Stimulated activated CD4-positive, alpha-beta T cell treated with anti-CD3 and anti-CD28 coated beads, Interleukin-1b, Interleukin-23, amount 100 ng/mL, for 1 hour (primary cell): ENCODE measurements around the gene ARL15.

Experiments
- DNase-seq, 2 donors: peaks; one replicate each; pipeline ENCODE4 v3.0.0-alpha.2; 2020; ENCODE audit warnings: low read depth in 2 of 2

Gene ARL15

DNA sequence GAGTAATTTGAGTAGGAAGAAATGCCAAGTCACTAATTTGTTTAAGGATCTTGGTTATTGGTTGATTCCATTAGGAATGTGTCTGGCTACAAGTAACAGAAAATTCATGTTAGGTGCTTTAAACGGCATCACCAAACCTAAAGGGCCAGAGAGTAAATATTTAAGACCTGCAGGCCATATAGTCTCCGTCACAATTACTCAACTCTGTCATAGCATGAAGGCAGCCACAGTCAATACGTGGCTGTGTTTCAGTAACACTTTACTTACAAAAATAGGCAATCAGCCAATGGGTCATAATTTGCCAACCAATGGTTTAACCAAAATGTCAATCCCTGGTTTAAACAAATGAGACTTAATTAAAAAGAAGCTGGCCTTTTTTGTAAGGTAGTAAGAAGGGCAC is 98.5 kb downstream of the ARL15 start:
- no peak for DNase-seq

DNA sequence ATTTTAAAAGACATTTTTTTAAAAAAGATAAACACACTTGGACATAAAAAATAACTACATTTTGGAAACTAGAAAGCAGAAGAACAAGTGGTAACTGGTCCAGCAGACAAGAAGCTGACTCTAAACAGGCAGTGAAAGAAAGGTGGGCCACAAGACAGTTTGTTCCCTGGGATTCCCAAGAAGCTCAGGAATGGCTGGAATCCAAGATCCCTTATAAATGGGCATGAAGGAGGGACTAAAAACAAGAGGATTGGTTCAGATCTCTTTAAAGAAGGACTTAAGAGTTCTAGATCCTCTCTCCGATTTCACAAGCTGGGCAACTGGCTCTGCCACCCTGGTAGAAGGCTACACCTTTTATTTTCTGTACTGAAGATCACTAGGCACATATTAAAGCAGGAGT is 102.8 kb downstream of the ARL15 start:
- DNase-seq: no peak

GRCh38 chr5:54206580-54207229 is 103.7 kb downstream of the ARL15 start:
- no peak for DNase-seq

GRCh38 chr5:54205918-54206317 is 104.5 kb downstream of the ARL15 start:
- no peak for DNase-seq

GRCh38 chr5:54205453-54205852 is 104.9 kb downstream of the ARL15 start:
- DNase-seq: no peak

DNA sequence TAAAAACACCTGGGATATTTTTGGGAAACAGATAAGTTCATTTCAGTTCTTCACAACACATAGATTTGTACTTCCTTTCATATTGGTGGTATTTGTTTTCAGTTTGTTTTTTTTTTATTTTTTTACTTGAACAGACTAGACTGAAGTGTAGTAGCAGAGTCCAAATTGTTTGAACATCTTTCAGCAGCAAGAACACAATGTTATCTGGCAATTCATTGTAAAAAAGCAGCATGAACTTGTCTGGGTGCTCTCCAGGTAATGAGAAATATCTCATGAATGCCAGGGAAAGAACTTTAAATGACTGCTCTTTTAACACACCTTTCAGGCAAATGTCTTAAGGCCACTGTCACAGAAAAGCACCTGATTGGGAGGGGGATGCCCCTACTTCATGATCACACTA is 113.4 kb downstream of the ARL15 start:
- DNase-seq: no peak

DNA sequence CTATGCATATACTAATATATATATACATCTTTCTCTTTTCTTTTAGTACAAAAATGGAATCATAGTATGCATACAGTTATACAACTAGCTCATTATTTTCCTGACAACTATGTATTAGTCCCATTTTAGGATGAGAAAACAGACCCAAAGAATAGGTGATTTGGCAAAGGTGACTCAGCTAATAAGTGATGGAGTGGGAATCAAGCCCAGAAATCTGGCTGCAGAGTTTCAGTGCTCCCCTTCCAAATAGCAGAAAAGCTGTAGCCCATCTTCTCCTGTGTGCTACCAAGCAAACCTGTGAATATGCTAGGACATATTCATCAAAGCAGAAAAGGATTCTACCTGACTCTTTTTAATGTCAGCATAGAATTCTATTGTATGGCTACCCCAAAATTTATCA is 114.7 kb downstream of the ARL15 start:
- DNase-seq: no peak

DNA sequence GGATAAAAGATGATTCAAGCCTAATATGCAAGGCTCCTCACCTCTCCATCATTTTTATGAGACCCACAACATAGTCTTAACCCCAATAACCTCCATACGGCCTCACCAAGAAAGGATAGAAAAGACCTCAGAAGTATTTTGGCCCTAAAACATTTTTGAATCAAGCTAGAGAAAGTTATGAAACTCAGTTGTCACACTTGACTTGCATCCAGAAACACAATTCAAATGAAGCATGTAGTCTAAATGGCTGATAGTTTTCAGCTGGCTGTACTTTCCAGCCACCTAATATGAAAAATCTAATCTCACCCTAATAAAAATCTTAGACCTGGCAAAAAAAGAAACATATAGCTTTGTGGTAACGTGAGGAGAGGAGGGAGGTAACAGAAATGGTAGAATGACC is 116.1 kb downstream of the ARL15 start:
- no peak for DNase-seq

DNA sequence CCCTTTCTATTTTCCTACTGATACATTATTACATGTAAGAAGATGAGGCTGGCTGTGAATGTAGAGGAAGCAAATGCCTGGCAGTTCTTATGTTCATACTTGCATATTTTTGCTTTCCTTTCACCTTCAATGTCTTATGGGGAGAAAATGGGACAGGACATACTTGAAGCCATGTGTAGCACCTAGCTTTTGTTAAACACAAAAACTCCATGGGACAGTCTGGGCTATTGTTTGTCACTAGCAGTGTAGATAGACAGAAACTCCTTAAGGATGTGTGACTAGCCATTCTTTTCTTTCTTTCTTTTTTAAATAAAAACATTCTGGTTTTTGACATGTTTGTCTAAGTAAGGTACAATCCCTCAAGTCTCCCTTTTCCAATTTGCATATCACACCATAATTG is 122.7 kb downstream of the ARL15 start:
- no peak for DNase-seq

- DNase-seq: no peak
Observed at GRCh38 chr5:54186912-54187445, 123.4 kb downstream of the ARL15 start.

DNA sequence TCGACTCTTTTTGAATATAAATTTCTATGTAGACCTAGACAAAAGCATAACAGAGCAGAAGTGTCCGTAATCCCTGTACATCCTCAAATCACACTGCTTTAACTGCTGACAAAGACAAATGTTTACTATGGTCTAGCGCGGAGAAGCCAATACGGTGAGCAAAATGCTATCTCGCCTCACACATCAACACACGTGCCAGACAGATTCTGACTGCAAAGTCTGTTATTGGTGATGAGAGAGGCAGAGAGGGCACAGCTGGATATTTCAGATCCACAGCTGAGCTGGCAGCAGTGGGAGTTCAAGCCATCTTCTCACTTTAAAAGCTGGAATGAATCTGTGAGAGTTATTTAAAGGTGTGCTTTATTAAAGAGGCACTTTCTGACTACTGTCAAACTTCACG is 124.3 kb downstream of the ARL15 start:
- no peak for DNase-seq

GRCh38 chr5:54184806-54185205 is 125.6 kb downstream of the ARL15 start:
- no peak for DNase-seq

- DNase-seq: no peak
Observed at GRCh38 chr5:54180630-54181031, 129.7 kb downstream of the ARL15 start.

GRCh38 chr5:54178991-54179390 is 131.4 kb downstream of the ARL15 start:
- DNase-seq: no peak

GRCh38 chr5:54178207-54178606 is 132.2 kb downstream of the ARL15 start:
- no peak for DNase-seq

- DNase-seq: no peak
Observed at GRCh38 chr5:54177058-54177457, 133.3 kb downstream of the ARL15 start.

DNA sequence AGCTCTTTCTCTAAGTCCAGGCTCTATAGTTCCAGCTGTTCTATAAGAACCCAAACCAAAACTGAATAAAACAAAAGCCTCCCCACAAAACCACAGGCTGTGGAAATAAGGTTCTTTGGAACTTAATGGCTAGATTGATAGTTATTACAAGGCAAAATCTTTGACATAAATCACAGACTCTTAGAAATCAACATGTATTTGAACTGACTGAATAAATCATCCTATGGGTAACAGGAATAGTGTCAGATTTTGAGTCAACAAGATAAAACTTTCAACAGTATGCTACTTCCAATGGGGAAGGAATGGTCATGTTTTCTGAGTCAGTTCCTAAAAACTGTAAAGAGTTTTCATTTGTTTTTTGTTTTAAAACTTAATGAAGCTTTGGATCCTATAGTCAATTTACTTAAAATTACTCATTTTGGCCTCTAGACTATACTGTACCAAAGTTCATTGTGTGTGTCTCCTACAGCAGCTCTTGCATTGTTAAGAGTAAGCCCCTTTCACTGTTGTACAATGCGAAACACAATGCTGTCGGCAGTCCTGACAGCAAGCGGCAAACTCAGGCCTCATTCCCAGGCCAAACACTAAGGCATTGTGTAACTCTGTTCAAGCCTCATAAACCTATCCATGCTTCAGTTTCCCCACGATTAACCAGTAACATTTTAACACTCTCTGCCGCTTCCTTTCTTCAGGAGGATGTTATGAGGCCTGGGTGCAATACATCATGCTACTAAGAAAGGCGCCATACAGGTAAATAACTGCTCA is 134.1 kb downstream of the ARL15 start:
- no peak for DNase-seq

- no peak for DNase-seq
Observed at GRCh38 chr5:54173251-54173650, 137.1 kb downstream of the ARL15 start.

GRCh38 chr5:54171645-54172384 is 138.6 kb downstream of the ARL15 start:
- no peak for DNase-seq

DNA sequence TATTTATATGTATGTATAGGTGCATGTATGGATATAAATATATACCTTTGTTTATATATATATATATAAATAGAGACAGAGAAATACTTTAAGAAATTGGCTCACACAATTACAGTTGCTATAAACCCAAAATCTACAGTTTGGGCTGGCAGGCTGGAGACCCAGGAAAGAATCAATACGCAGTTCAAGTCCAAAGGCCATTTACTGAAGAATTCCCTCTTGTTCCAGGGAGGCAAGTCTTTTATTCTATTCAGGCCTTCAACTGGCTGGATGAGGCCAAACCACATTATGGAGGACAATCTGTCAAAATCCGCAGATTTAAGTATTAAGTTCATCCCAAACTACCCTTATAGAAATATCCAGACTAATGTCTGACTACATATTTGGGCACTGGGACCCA is 144.7 kb downstream of the ARL15 start:
- DNase-seq: no peak

DNA sequence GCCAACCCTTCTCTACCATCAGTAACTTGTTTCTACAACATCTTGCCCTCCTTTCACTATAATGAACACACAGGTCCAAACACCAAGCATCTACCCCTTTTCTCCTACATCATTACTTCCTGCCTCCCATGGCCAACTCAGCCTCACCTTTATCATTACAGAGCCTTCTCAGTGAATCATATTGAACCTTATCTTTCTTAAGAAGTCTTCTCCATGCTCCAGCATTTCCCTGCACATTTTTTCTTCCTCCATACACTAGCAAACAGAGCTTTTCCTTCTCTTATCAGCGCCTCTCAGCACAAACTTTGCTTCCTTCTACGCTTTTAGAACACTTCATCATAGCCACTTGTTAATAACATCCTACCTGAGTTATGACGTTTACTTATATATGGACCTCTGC is 148.2 kb downstream of the ARL15 start:
- DNase-seq: no peak

- DNase-seq: no peak
Observed at GRCh38 chr5:54160329-54160728, 150.0 kb downstream of the ARL15 start.

DNA sequence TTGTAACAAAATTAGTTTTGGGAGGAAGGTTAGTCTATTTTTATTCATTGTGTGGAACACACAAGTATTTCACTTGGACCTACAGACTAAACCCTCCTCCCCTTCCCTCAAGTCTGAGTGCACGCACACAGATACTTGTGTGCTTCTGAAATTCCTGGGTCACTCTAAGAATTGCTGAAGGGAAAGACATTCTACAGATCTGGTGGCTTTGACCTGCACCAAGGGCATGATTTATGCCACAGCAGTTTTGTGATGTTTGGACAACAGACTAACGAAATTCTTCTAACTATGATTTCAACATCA is 150.5 kb downstream of the ARL15 start:
- no peak for DNase-seq
